GM12891 (cell line): ENCODE results near the gene TEX54.
"Not testable (repeated sequence)": the region's sequence is repeated elsewhere in the genome, so short reads cannot be mapped to it uniquely, and the experiment has no call there.

Source experiments
- PAX5 ChIP-seq: IDR thresholded peaks from 2 replicates; pipeline ENCODE4 v1.6.1; 2011; ENCODE audit warnings: low read length, moderate library complexity, mild to moderate bottlenecking; ENCODE audit not compliant: insufficient read depth, severe bottlenecking
- POLR2A ChIP-seq: IDR thresholded peaks from 2 replicates; pipeline ENCODE4 v1.6.1; 2011; ENCODE audit warnings: low read depth, low read length, control low read depth
- POLR2AphosphoS5 ChIP-seq: IDR thresholded peaks from 2 replicates; pipeline ENCODE4 v1.6.1; 2011; ENCODE audit warnings: low read depth, low read length, control low read depth
- POU2F2 ChIP-seq: IDR thresholded peaks from 2 replicates; pipeline ENCODE4 v1.6.1; 2011; ENCODE audit warnings: low read depth, mild to moderate bottlenecking, control low read depth, low read length, moderate library complexity
- TAF1 ChIP-seq: IDR thresholded peaks from 2 replicates; pipeline ENCODE4 v1.6.1; 2011; ENCODE audit warnings: low read depth, low read length, control low read depth

DNA sequence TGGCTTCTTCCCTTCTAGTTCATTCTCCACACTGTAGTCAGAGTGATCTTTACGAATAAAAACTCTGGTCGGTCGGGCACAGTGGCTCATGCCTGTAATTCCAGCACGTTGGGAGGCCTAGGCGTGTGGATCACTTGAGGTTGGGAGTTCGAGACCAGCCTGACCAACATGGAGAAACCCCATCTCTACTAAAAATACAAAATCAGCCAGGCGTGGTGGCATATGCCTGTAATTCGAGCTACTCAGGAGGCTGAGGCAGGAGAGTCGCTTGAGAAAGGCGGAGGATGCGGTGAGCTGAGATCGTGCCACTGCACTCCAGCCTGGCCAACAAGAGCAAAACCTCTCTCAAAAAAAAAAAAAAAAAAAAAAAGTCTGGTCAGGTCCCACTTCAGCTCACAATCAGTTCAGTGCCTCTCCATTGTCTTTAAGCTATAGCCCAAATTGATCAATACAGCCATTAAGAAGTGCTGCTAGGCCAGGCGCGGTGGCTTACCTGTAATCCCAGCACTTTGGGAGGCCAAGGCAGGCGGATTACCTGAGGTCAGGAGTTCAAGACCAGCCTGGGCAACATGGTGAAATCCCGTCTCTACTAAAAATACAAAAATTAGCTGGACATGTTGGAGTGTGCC lies 29.0 kb upstream of the TEX54 start:
- TF ChIP-seq TAF1, POLR2A, POLR2AphosphoS5, PAX5, POU2F2: not testable (repeated sequence)
